ENCODE data around the gene DHH.

- no peak for TF ChIP-seq POLR2A (IDR thresholded peaks at IDR 0.05)
- no peak for TF ChIP-seq CTCF (IDR thresholded peaks at IDR 0.05)
Observed at GRCh38 chr12:49054096-49054495, 40.5 kb downstream of the DHH start.
